Suprapubic skin (tissue), 4 donors: ENCODE measurements around the gene TRAPPC2L. TPM values are rescaled to one million over a fixed set of nuclear protein-coding genes. Genes with fewer than 3 reads are reported as not detected.

Experiments used
- DNase-seq, 2 donors: peaks; one replicate each; pipeline ENCODE4 v3.0.0-alpha.2; 2019; ENCODE audit warnings: low spot score in 2 of 2
- H3K27ac ChIP-seq: fragments of 200-600 bp; sonication (generic); one replicate; pipeline ENCODE4 v1.5.1; 2019
- H3K27me3 ChIP-seq: fragments of 200-600 bp; sonication (generic); one replicate; pipeline ENCODE4 v1.5.1; 2019
- H3K36me3 ChIP-seq: fragments of 200-600 bp; sonication (generic); one replicate; pipeline ENCODE4 v1.5.1; 2019
- H3K4me1 ChIP-seq: fragments of 200-600 bp; sonication (generic); one replicate; pipeline ENCODE4 v1.5.1; 2019
- H3K4me3 ChIP-seq: fragments of 200-600 bp; sonication (generic); one replicate; pipeline ENCODE4 v1.5.1; 2019; ENCODE audit warnings: mild to moderate bottlenecking
- H3K9me3 ChIP-seq: fragments of 200-600 bp; sonication (generic); one replicate; pipeline ENCODE4 v1.5.1; 2019
- CTCF ChIP-seq, 2 donors: fragments of 200-600 bp in 1 of 2; fragments of 450-650 bp in 1 of 2; sonication (generic) in 1 of 2; IDR thresholded peaks; one replicate each; pipeline ENCODE4 v1.5.1; 2016 to 2019; ENCODE audit warnings: antibody characterized with exemption in 2 of 2, mild to moderate bottlenecking in 1 of 2, moderate library complexity in 1 of 2
- EP300 ChIP-seq: sonication (generic); formaldehyde crosslinking; IDR thresholded peaks from one replicate; pipeline ENCODE4 v1.6.1; 2017; ENCODE audit warnings: antibody characterized with exemption
- POLR2A ChIP-seq, 2 donors: fragments of 450-650 bp; IDR thresholded peaks; one replicate each; pipeline ENCODE4 v1.6.1; 2017; ENCODE audit warnings: antibody characterized with exemption in 2 of 2, mild to moderate bottlenecking in 2 of 2, moderate library complexity in 2 of 2
- POLR2AphosphoS5 ChIP-seq, 3 donors: sonication (generic); formaldehyde crosslinking; IDR thresholded peaks; one replicate each; pipeline ENCODE4 v1.6.1; 2017; ENCODE audit warnings: antibody characterized with exemption in 3 of 3
- WGBS: methylation state at CpG from one replicate; pipeline ENCODE4 v1.1.5; 2018; 5-methylcytosine and 5-hydroxymethylcytosine counted together
- total RNA-seq, 4 donors: library from RNA; depleted of rRNA; stranded (reverse); fragments of >200 nt; gene quantifications; one replicate each; pipeline ENCODE4 v1.1.0, GENCODE V29; 2016

The TRAPPC2L gene
- total RNA-seq, 4 donors from 2014 or later, result 31.9 to 49.2 (median 36.3) TPM

- no peak for DNase-seq
- peaks cover 5% of the 10 kb centered on the region for H3K4me1 ChIP-seq
- peaks cover 4% of the 10 kb centered on the region for H3K36me3 ChIP-seq
- WGBS, result 62% methylated on average over 19 of the region's 21 CpGs
- TF ChIP-seq CTCF (IDR thresholded peaks at IDR 0.05), result no peak
- TF ChIP-seq POLR2AphosphoS5 (IDR thresholded peaks at IDR 0.05), result no peak
- no peak for TF ChIP-seq POLR2A (IDR thresholded peaks at IDR 0.05)
- TF ChIP-seq EP300, result no peak
- no peak overlapping the region for H3K4me3 ChIP-seq
- H3K27ac ChIP-seq, result no peak overlapping the region
- no peaks in the 10 kb centered on the region for H3K9me3 ChIP-seq
- H3K27me3 ChIP-seq, result no peaks in the 10 kb centered on the region
These were observed 47.9 kb downstream of the TRAPPC2L start for GRCh38 chr16:88904676-88905365.

GRCh38 chr16:88905563-88905962 lies 48.6 kb downstream of the TRAPPC2L start:
- Histone ChIP-seq H3K9me3 (no peaks in the 10 kb centered on the region), H3K36me3 (peaks cover 2% of the 10 kb centered on the region), H3K27ac (no peak overlapping the region), H3K4me3 (no peak overlapping the region), H3K27me3 (no peaks in the 10 kb centered on the region), H3K4me1 (peaks cover 5% of the 10 kb centered on the region)
- no peak for DNase-seq
- TF ChIP-seq EP300 (no peak), POLR2A (IDR thresholded peaks at IDR 0.05) (no peak), CTCF (IDR thresholded peaks at IDR 0.05) (no peak), POLR2AphosphoS5 (IDR thresholded peaks at IDR 0.05) (no peak)
- 87% methylated on average over 3 of the region's 13 CpGs for WGBS

- Histone ChIP-seq H3K27me3 (no peaks in the 10 kb centered on the region), H3K4me3 (no peak overlapping the region), H3K27ac (no peak overlapping the region), H3K4me1 (peaks cover 8% of the 10 kb centered on the region), H3K9me3 (no peaks in the 10 kb centered on the region), H3K36me3 (no peaks in the 10 kb centered on the region)
- TF ChIP-seq EP300 (no peak), POLR2A (IDR thresholded peaks at IDR 0.05) (no peak), CTCF (IDR thresholded peaks at IDR 0.05) (no peak), POLR2AphosphoS5 (IDR thresholded peaks at IDR 0.05) (no peak)
- WGBS, result 88% methylated on average over 15 of the region's 16 CpGs
- DNase-seq, result no peak
These were observed 49.1 kb downstream of the TRAPPC2L start for GRCh38 chr16:88906020-88906419.

GRCh38 chr16:88906535-88907105 lies 49.7 kb downstream of the TRAPPC2L start:
- H3K4me3 ChIP-seq, result no peak overlapping the region
- no peaks in the 10 kb centered on the region for H3K27me3 ChIP-seq
- H3K9me3 ChIP-seq, result no peaks in the 10 kb centered on the region
- no peak for DNase-seq
- TF ChIP-seq EP300 (no peak), POLR2AphosphoS5 (IDR thresholded peaks at IDR 0.05) (no peak), POLR2A (IDR thresholded peaks at IDR 0.05) (no peak), CTCF (IDR thresholded peaks at IDR 0.05) (no peak)
- H3K27ac ChIP-seq, result no peak overlapping the region
- WGBS, result 82% methylated on average over 12 of the region's 22 CpGs
- no peaks in the 10 kb centered on the region for H3K36me3 ChIP-seq
- H3K4me1 ChIP-seq, result peaks cover 9% of the 10 kb centered on the region

GRCh38 chr16:88907768-88908167 lies 50.8 kb downstream of the TRAPPC2L start:
- Histone ChIP-seq H3K4me1 (peaks cover 9% of the 10 kb centered on the region), H3K4me3 (no peak overlapping the region), H3K36me3 (no peaks in the 10 kb centered on the region), H3K27me3 (no peaks in the 10 kb centered on the region), H3K27ac (no peak overlapping the region), H3K9me3 (no peaks in the 10 kb centered on the region)
- WGBS, result 73% methylated on average over 3 of the region's 4 CpGs
- TF ChIP-seq POLR2A (IDR thresholded peaks at IDR 0.05), result no peak
- no peak for DNase-seq
